HepG2 (cell line): ENCODE measurements around the gene MAP1LC3A. TPM values are rescaled to one million over a fixed set of nuclear protein-coding genes. Genes with fewer than 3 reads are reported as not detected.
A peak's percentile ranks its signal among the peaks of the same experiment; 100 is the strongest.

Experiments
- CCDC6 ChIP-seq: sonication (generic); formaldehyde crosslinking; IDR thresholded peaks from 2 replicates; pipeline ENCODE4 v1.8.1; 2022; ENCODE audit warnings: mild to moderate bottlenecking, missing genetic modification reagents, moderate library complexity
- GZF1 ChIP-seq: sonication (generic); formaldehyde crosslinking; IDR thresholded peaks from 2 replicates; pipeline ENCODE4 v1.5.1; 2020; ENCODE audit warnings: mild to moderate bottlenecking, missing genetic modification reagents
- HMG20B ChIP-seq: conservative IDR thresholded peaks from 2 replicates; pipeline ENCODE4 v1.6.1; 2016; ENCODE audit warnings: missing genetic modification reagents, missing compliant biosample characterization
- JUNB ChIP-seq: sonication (generic); formaldehyde crosslinking; IDR thresholded peaks from 2 replicates; pipeline ENCODE4 v1.8.0; 2022; ENCODE audit warnings: missing genetic modification reagents, mild to moderate bottlenecking, borderline replicate concordance
- MLLT10 ChIP-seq: sonication (generic); formaldehyde crosslinking; IDR thresholded peaks from 2 replicates; pipeline ENCODE4 v1.4.0; 2020; ENCODE audit warnings: missing genetic modification reagents
- PCBP1 ChIP-seq: fragments of 200-400 bp; formaldehyde crosslinking; IDR thresholded peaks from 2 replicates; pipeline ENCODE4 v1.6.1; 2017; ENCODE audit warnings: mild to moderate bottlenecking, low read depth, low read length, borderline replicate concordance
- PHB2 ChIP-seq: fragments of 450-650 bp; IDR thresholded peaks from 2 replicates; pipeline ENCODE4 v1.6.1; 2018; ENCODE audit not compliant: partially characterized antibody
- TAF1 ChIP-seq: sonication (generic); formaldehyde crosslinking; IDR thresholded peaks from 2 replicates; pipeline ENCODE4 v1.4.0; 2020; ENCODE audit warnings: missing genetic modification reagents
- YEATS2 ChIP-seq: sonication (generic); formaldehyde crosslinking; IDR thresholded peaks from 2 replicates; pipeline ENCODE4 v1.4.0; 2020; ENCODE audit warnings: missing genetic modification reagents, borderline replicate concordance
- ZNF891 ChIP-seq: sonication (generic); formaldehyde crosslinking; IDR thresholded peaks from 2 replicates; pipeline ENCODE4 v1.5.0; 2020; ENCODE audit warnings: mild to moderate bottlenecking, missing genetic modification reagents
- polyA plus RNA-seq, 8 experiments: library from polyadenylated mRNA; depleted of rRNA in 3 of 8; stranded (reverse) in 7 of 8; unstranded in 1 of 8; fragments of >200 nt; fragmentation: Illumina TruSeq in 4 of 8; extraction: Trizol in 4 of 8; gene quantifications; 2 replicates each; pipeline versions ENCODE4 v1.2.1 to v1.2.3, GENCODE V29; 2011 to 2016; ENCODE audit warnings: low read depth in 4 of 8, missing spikeins in 1 of 8, mixed read lengths in 1 of 8; ENCODE audit not compliant: insufficient read depth in 1 of 8
- total RNA-seq, 5 experiments: library from RNA; depleted of rRNA; stranded (reverse); fragments of >200 nt; fragmentation: Illumina TruSeq; extraction: Trizol; gene quantifications; 2 replicates each; pipeline ENCODE4 v1.2.3, GENCODE V29; 2016; ENCODE audit warnings: low read depth in 1 of 5
- TF ChIP-seq, protein P1 (sequence below): sonication (generic); formaldehyde crosslinking; IDR thresholded peaks from 2 replicates; pipeline ENCODE4 v1.4.0; 2020; ENCODE audit warnings: missing genetic modification reagents, borderline replicate concordance
- TF ChIP-seq, protein P2 (sequence below): IDR thresholded peaks from 2 replicates; pipeline ENCODE4 v1.6.1; 2016; ENCODE audit warnings: missing compliant biosample characterization, missing genetic modification reagents, borderline replicate concordance
- TF ChIP-seq, protein P3 (sequence below): sonication (generic); formaldehyde crosslinking; IDR thresholded peaks from 2 replicates; pipeline ENCODE4 v1.5.1; 2020; ENCODE audit warnings: missing genetic modification reagents, mild to moderate bottlenecking, borderline replicate concordance
- TF ChIP-seq, protein P4 (sequence below): sonication (generic); formaldehyde crosslinking; IDR thresholded peaks from 2 replicates; pipeline ENCODE4 v1.8.1; 2023; ENCODE audit warnings: mild to moderate bottlenecking, missing genetic modification reagents

MAP1LC3A gene
- total and polyA plus RNA-seq, 2 of the 13 experiments (the other 11 are each of a cell fraction or from before 2014, with no cell fraction given), result not detected

DNA sequence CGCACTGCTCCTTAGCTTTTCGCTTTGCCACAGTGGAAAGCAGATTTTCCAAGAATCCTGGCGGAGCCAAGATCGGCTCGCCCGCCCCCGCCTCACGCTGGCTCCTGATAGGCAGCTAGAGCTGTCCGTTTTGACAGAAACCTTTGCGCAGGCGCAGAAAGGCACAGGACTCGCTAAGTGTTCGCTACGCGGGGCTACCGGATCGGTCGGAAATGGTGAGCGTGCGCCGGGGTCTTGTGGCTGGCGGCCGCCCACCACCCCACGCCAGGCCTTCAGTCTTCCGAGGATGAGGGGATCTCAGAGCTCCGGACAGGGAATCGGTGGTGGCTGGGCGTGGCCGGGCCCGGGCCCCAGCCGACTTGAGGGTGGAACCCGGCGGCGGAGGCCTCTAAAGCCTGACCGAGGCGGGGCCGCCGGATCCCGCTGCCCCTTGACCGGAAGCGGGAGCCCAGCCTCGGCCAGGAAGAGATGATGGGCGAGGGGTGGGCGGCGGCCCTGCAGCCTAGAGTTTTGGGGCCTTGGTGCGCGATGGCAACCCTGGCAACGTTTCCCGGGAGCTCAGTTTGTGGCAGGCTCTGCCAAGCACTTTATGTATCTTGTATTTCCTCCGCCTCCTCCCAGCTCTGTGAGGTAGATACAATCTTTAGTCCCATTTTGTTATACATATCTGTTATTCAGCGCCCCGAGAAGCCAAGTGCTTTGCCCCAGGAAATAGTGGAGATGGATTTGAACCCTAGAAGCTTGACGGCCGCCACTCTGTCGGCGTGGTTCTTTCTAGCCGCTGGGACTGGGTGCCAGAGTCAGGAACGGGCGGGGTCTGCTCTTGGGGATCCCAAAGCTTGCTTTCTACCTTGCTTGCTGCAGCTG is 42.0 kb upstream of the MAP1LC3A start, which contains the start of gene DYNLRB1 (continued):
- TF ChIP-seq, protein P1, sequence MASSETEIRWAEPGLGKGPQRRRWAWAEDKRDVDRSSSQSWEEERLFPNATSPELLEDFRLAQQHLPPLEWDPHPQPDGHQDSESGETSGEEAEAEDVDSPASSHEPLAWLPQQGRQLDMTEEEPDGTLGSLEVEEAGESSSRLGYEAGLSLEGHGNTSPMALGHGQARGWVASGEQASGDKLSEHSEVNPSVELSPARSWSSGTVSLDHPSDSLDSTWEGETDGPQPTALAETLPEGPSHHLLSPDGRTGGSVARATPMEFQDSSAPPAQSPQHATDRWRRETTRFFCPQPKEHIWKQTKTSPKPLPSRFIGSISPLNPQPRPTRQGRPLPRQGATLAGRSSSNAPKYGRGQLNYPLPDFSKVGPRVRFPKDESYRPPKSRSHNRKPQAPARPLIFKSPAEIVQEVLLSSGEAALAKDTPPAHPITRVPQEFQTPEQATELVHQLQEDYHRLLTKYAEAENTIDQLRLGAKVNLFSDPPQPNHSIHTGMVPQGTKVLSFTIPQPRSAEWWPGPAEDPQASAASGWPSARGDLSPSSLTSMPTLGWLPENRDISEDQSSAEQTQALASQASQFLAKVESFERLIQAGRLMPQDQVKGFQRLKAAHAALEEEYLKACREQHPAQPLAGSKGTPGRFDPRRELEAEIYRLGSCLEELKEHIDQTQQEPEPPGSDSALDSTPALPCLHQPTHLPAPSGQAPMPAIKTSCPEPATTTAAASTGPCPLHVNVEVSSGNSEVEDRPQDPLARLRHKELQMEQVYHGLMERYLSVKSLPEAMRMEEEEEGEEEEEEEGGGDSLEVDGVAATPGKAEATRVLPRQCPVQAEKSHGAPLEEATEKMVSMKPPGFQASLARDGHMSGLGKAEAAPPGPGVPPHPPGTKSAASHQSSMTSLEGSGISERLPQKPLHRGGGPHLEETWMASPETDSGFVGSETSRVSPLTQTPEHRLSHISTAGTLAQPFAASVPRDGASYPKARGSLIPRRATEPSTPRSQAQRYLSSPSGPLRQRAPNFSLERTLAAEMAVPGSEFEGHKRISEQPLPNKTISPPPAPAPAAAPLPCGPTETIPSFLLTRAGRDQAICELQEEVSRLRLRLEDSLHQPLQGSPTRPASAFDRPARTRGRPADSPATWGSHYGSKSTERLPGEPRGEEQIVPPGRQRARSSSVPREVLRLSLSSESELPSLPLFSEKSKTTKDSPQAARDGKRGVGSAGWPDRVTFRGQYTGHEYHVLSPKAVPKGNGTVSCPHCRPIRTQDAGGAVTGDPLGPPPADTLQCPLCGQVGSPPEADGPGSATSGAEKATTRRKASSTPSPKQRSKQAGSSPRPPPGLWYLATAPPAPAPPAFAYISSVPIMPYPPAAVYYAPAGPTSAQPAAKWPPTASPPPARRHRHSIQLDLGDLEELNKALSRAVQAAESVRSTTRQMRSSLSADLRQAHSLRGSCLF, result no peak; the same call in 1 of the 2 replicates
- peak; percentile 92 for TF ChIP-seq GZF1 (CRISPR knock-in tag)
- TF ChIP-seq, protein P2, sequence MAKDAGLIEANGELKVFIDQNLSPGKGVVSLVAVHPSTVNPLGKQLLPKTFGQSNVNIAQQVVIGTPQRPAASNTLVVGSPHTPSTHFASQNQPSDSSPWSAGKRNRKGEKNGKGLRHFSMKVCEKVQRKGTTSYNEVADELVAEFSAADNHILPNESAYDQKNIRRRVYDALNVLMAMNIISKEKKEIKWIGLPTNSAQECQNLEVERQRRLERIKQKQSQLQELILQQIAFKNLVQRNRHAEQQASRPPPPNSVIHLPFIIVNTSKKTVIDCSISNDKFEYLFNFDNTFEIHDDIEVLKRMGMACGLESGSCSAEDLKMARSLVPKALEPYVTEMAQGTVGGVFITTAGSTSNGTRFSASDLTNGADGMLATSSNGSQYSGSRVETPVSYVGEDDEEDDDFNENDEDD (CRISPR knock-in tag), result peak; percentile 70; the same call in 1 of the 2 replicates
- TF ChIP-seq TAF1 (CRISPR knock-in tag), result peak; percentile 91
- TF ChIP-seq ZNF891 (CRISPR knock-in tag), result peak; percentile 71; the same call in 1 of the 2 replicates
- TF ChIP-seq MLLT10 (CRISPR knock-in tag), result no peak
- peak; percentile 49; the same call in 1 of the 2 replicates for TF ChIP-seq CCDC6 (CRISPR knock-in tag)
- TF ChIP-seq, protein P3, sequence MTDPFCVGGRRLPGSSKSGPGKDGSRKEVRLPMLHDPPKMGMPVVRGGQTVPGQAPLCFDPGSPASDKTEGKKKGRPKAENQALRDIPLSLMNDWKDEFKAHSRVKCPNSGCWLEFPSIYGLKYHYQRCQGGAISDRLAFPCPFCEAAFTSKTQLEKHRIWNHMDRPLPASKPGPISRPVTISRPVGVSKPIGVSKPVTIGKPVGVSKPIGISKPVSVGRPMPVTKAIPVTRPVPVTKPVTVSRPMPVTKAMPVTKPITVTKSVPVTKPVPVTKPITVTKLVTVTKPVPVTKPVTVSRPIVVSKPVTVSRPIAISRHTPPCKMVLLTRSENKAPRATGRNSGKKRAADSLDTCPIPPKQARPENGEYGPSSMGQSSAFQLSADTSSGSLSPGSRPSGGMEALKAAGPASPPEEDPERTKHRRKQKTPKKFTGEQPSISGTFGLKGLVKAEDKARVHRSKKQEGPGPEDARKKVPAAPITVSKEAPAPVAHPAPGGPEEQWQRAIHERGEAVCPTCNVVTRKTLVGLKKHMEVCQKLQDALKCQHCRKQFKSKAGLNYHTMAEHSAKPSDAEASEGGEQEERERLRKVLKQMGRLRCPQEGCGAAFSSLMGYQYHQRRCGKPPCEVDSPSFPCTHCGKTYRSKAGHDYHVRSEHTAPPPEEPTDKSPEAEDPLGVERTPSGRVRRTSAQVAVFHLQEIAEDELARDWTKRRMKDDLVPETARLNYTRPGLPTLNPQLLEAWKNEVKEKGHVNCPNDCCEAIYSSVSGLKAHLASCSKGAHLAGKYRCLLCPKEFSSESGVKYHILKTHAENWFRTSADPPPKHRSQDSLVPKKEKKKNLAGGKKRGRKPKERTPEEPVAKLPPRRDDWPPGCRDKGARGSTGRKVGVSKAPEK (CRISPR knock-in tag), result no peak; the same call in 1 of the 2 replicates
- 0 out of 2 replicates have a peak, but pooled peaks have one; percentile 12 for TF ChIP-seq HMG20B (CRISPR knock-in tag)
- TF ChIP-seq JUNB, result no peak
- peak; percentile 96; the same call in 1 of the 2 replicates for TF ChIP-seq YEATS2
- TF ChIP-seq, protein P4, sequence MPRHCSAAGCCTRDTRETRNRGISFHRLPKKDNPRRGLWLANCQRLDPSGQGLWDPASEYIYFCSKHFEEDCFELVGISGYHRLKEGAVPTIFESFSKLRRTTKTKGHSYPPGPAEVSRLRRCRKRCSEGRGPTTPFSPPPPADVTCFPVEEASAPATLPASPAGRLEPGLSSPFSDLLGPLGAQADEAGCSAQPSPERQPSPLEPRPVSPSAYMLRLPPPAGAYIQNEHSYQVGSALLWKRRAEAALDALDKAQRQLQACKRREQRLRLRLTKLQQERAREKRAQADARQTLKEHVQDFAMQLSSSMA (CRISPR knock-in tag), result peak; percentile 85; the same call in 1 of the 2 replicates
- no peak for TF ChIP-seq PHB2
- TF ChIP-seq PCBP1, result peak; percentile 83; the same call in 1 of the 2 replicates
